Fibroblast of lung (primary cell): ENCODE measurements around the gene NBEA. TPM values are rescaled to one million over a fixed set of nuclear protein-coding genes. Genes with fewer than 3 reads are reported as not detected.

Experiments
- DNase-seq, 2 donors: peaks; one replicate each; pipeline versions ENCODE4 v3.0.0 to v3.0.0-alpha.2; 2010; ENCODE audit warnings: low read depth in 2 of 2
- H2AFZ ChIP-seq: 2 replicates; pipeline ENCODE4 v1.5.1; 2012; ENCODE audit warnings: low read length, control low read depth, inconsistent platforms
- H3K27ac ChIP-seq: 2 replicates; pipeline ENCODE4 v1.5.1; 2011; ENCODE audit warnings: low read length, control low read depth; ENCODE audit not compliant: insufficient read depth
- H3K27me3 ChIP-seq: 2 replicates; pipeline ENCODE4 v1.5.1; 2011; ENCODE audit warnings: mild to moderate bottlenecking, low read length; ENCODE audit not compliant: control insufficient read depth, insufficient read depth
- H3K36me3 ChIP-seq: 2 replicates; pipeline ENCODE4 v1.5.1; 2011; ENCODE audit warnings: low read length; ENCODE audit not compliant: control insufficient read depth, insufficient read depth
- H3K4me1 ChIP-seq: 2 replicates; pipeline ENCODE4 v1.5.1; 2011; ENCODE audit warnings: low read length; ENCODE audit not compliant: control insufficient read depth, insufficient read depth; ENCODE audit errors: extremely low read depth
- H3K4me2 ChIP-seq: 2 replicates; pipeline ENCODE4 v1.5.1; 2011; ENCODE audit warnings: low read length, control low read depth; ENCODE audit not compliant: insufficient read depth; ENCODE audit errors: extremely low read depth
- H3K4me3 ChIP-seq, 4 experiments: fragments of 200-600 bp in 1 of 4; sonication (generic) in 1 of 4; replicated peaks in 1 of 4; 2 replicates each; pipeline ENCODE4 v1.5.1; 2011 to 2016; ENCODE audit warnings: low read length in 4 of 4, low read depth in 3 of 4, mild to moderate bottlenecking in 3 of 4, control low read depth in 2 of 4, inconsistent platforms in 1 of 4, mixed read lengths in 1 of 4; ENCODE audit not compliant: insufficient read depth in 1 of 4; ENCODE audit errors: control extremely low read depth in 1 of 4
- H3K79me2 ChIP-seq: 2 replicates; pipeline ENCODE4 v1.5.1; 2012; ENCODE audit warnings: mild to moderate bottlenecking, low read length, inconsistent platforms; ENCODE audit not compliant: control insufficient read depth, insufficient read depth
- H3K9ac ChIP-seq: 2 replicates; pipeline ENCODE4 v1.5.1; 2011; ENCODE audit warnings: mild to moderate bottlenecking, low read length, control low read depth; ENCODE audit not compliant: insufficient read depth
- H3K9me3 ChIP-seq: 2 replicates; pipeline ENCODE4 v1.5.1; 2012; ENCODE audit warnings: low read depth, low read length; ENCODE audit not compliant: control insufficient read depth, insufficient read depth
- H4K20me1 ChIP-seq: 2 replicates; pipeline ENCODE4 v1.5.1; 2011; ENCODE audit warnings: low read length; ENCODE audit not compliant: control insufficient read depth, insufficient read depth; ENCODE audit errors: extremely low read depth
- CTCF ChIP-seq, 2 donors: IDR thresholded peaks in 1 of 2; conservative IDR thresholded peaks in 1 of 2; 1 replicate in 1 of 2; 2 replicates in 1 of 2; pipeline ENCODE4 v1.5.1; 2011 to 2012; ENCODE audit warnings: low read length in 2 of 2, control low read depth in 1 of 2, inconsistent platforms in 1 of 2, low read depth in 1 of 2, mild to moderate bottlenecking in 1 of 2
- EZH2 ChIP-seq: IDR thresholded peaks from 2 replicates; pipeline ENCODE4 v1.5.1; 2012; ENCODE audit warnings: low read length, control low read depth, mild to moderate bottlenecking; ENCODE audit errors: missing control alignments
- polyA plus RNA-seq, 2 donors: library from polyadenylated mRNA; depleted of rRNA in 1 of 2; stranded (reverse) in 1 of 2; unstranded in 1 of 2; fragments of >200 nt; gene quantifications; 2 replicates each; pipeline ENCODE4 v1.2.1, GENCODE V29; 2011 to 2012; ENCODE audit warnings: missing spikeins in 1 of 2
- total RNA-seq: library from RNA; depleted of rRNA; stranded (reverse); fragments of >200 nt; gene quantifications from 2 replicates; pipeline ENCODE4 v1.2.1, GENCODE V29; 2014

NBEA gene
- total and polyA plus RNA-seq, 2 donors (not counting 1 experiment from before 2014, with no cell fraction given) = 3.6 to 7.8 TPM

DNA sequence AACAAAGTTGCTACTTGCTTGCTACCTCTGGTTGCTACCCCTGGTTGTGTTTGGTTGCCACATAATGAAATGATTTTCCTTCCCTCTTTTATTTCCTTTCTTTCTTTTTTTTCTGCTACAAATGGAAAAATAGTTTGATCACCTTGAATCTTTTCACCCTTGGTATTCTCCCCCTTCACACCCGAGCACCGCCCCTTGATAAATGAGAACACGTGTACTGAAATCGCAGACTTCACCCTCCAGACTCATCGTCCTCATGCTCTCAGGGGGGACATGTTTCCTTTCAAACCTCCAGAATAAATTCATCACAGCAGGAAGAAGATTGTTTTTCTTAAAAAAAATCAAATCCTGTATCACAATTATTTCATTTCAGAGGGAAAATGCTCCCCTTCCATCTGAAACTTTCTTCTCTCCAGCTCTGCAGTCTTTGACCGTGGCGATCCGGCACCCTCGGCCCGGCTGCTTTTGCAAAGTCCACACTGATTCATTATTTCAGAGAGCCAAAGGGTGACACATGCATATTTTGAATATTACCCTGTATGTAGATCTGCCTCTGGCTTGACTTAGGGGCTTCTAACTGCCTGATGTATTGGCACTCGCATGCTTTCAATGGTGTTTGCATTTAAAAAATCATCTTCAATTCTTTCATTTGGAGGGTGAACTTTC is 757.0 kb downstream of the NBEA start:
- H2AFZ ChIP-seq = no peak overlapping the region

DNA sequence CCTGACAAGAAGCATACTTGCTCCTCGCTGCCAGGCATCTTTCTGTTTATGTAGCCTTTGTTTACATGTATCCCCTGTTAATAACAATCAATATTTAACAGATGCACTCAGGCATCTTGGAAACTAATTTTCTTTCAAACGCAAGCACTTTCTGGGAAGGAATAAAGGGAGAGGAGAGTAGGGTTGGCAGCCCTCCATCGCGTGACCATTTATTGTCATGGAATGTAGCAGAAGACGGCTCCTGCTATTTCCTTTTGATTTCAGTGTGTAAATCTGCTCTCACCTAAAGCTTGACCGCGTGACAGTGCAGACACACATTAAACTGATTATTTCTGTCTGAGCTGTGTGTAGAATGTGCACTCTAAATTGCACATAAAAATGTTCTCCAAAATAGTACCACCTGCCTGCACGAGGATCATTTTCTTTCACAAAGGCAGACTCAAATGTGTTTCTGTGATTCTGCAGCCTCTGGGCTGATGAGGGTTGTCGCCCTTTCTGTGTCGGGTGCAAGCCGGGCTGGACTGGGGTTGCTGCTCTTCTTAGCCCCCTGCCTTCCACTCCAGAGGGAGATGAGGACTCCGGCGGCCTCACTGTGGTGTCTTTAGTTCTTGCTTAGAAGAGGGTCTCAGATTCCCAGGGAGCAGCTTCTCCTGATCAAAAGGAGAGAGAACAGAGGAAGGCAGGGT is 757.9 kb downstream of the NBEA start:
- H3K4me3 ChIP-seq = peak overlapping the region; percentile 38 to 49 (median 40)
- H2AFZ ChIP-seq = peak overlapping the region; percentile 56
- no peaks in the 10 kb centered on the region for H3K79me2 ChIP-seq
- peaks cover 24% of the 10 kb centered on the region for H3K4me1 ChIP-seq
- H3K9me3 ChIP-seq = no peaks in the 10 kb centered on the region
- H3K27me3 ChIP-seq = no peaks in the 10 kb centered on the region
- H3K4me2 ChIP-seq = peak overlapping the region; percentile 99
- TF ChIP-seq CTCF (conservative IDR thresholded peaks at IDR 0.05 in 1 of 2, IDR thresholded peaks at IDR 0.05 in 1 of 2; ENCODE audit: low read depth in 1 of 2, low read length in 2 of 2) (no peak), EZH2 (no peak)
- peak overlapping the region; percentile 40 for H3K9ac ChIP-seq
- H3K27ac ChIP-seq = peak overlapping the region; percentile 95
- H4K20me1 ChIP-seq = no peaks in the 10 kb centered on the region
- peak; percentile 40 to 70 for DNase-seq
- H3K36me3 ChIP-seq = no peaks in the 10 kb centered on the region

More for the DNA sequence above, 757.0 kb downstream of the NBEA start:
- peak; percentile 33 to 81 for DNase-seq
- Histone ChIP-seq H3K9ac (peak overlapping the region; percentile 40), H3K79me2 (no peaks in the 10 kb centered on the region), H3K4me2 (peak overlapping the region; percentile 99), H3K9me3 (no peaks in the 10 kb centered on the region), H3K27ac (peak overlapping the region; percentile 95), H3K4me3 (peak overlapping the region in 2 of 4 experiments; percentile 39 to 41), H3K36me3 (no peaks in the 10 kb centered on the region), H3K4me1 (peaks cover 24% of the 10 kb centered on the region), H3K27me3 (no peaks in the 10 kb centered on the region), H4K20me1 (no peaks in the 10 kb centered on the region)
- TF ChIP-seq CTCF (conservative IDR thresholded peaks at IDR 0.05 in 1 of 2, IDR thresholded peaks at IDR 0.05 in 1 of 2; ENCODE audit: low read depth in 1 of 2, low read length in 2 of 2) (no peak), EZH2 (no peak)

DNA sequence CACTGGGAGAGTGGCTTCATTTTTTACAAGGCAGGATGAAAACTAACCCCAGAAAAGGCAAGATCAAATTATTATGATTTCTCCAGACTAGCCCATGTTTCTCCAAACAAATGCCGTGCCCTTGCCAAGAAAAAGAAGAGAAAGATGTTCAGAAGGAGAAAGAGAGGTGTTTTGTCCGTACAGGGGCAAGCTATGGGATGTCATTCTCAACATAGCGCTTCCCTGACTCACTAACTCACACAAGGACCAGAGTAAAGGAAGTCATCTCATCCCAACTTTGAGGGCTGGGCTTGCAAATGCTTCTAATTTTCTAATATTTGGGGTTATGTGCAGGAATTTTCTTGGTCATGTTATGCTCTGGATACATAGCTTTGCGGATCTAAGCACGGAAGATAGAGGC is 758.6 kb downstream of the NBEA start:
- no peak overlapping the region for H3K4me3 ChIP-seq
- H3K9ac ChIP-seq = peak overlapping the region; percentile 40
- H3K4me1 ChIP-seq = peaks cover 24% of the 10 kb centered on the region
- H3K79me2 ChIP-seq = no peaks in the 10 kb centered on the region
- peak in 1 of 2 donors; percentile 81 for DNase-seq
- peak overlapping the region; percentile 95 for H3K27ac ChIP-seq
- peak overlapping the region; percentile 99 for H3K4me2 ChIP-seq
- H3K9me3 ChIP-seq = no peaks in the 10 kb centered on the region
- H3K36me3 ChIP-seq = no peaks in the 10 kb centered on the region
- no peaks in the 10 kb centered on the region for H3K27me3 ChIP-seq
- no peak overlapping the region for H2AFZ ChIP-seq
- no peaks in the 10 kb centered on the region for H4K20me1 ChIP-seq
- no peak for TF ChIP-seq EZH2
- TF ChIP-seq CTCF (conservative IDR thresholded peaks at IDR 0.05 in 1 of 2, IDR thresholded peaks at IDR 0.05 in 1 of 2; ENCODE audit: low read depth in 1 of 2, low read length in 2 of 2) = no peak
